ENCODE measurements around the gene NPSR1. TPM values are rescaled to one million over a fixed set of nuclear protein-coding genes. Genes with fewer than 3 reads are reported as not detected.

NPSR1 gene
- total RNA-seq, 2 donors from 2014 or later = not detected

DNA sequence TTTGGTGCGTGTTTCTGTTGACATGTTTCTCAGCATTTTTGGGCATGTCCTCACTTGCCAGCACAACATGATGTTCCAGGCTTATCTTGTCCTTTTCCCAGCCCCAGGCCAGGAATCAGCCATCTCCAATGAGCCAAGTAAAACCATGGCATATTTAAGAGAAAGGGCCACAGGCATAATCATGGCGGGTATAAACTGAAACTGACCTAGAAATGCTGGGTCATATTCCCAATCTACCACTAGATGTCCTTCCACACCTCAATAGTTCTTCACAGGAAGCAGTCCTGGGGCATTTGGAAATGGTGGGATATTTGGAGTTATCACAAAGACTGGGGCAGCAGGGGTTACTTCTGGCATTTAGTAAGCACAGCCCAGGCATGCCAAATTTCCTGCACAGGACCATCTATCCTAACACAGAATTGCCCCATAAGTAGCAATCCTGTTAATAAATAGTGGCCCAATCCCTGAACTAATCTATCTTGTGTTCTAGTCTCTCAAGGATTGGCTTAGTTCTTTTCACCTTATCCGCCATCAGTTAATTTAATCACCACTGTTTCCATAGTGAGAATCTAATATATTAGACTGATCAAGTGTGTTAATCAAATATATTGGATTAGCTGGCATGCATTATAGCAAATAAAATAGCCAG, 101.6 kb downstream of the NPSR1 start:
- no peak overlapping the region for H3K4me3 ChIP-seq
- no peaks in the 10 kb centered on the region for H3K4me1 ChIP-seq (ENCODE audit: control insufficient read depth in 1 of 2, low read depth in 2 of 2)
- no peak overlapping the region for H3K27ac ChIP-seq
- no peaks in the 10 kb centered on the region for H3K27me3 ChIP-seq (replicated peaks; ENCODE audit: insufficient read depth)
- DNase-seq (ENCODE audit: low spot score) (no peak), ATAC-seq (ENCODE audit: insufficient number of reproducible peaks, low FRiP score, low read depth) (no peak)
- H3K9me3 ChIP-seq = no peaks in the 10 kb centered on the region
- no peaks in the 10 kb centered on the region for H3K36me3 ChIP-seq
- TF ChIP-seq, protein P1, sequence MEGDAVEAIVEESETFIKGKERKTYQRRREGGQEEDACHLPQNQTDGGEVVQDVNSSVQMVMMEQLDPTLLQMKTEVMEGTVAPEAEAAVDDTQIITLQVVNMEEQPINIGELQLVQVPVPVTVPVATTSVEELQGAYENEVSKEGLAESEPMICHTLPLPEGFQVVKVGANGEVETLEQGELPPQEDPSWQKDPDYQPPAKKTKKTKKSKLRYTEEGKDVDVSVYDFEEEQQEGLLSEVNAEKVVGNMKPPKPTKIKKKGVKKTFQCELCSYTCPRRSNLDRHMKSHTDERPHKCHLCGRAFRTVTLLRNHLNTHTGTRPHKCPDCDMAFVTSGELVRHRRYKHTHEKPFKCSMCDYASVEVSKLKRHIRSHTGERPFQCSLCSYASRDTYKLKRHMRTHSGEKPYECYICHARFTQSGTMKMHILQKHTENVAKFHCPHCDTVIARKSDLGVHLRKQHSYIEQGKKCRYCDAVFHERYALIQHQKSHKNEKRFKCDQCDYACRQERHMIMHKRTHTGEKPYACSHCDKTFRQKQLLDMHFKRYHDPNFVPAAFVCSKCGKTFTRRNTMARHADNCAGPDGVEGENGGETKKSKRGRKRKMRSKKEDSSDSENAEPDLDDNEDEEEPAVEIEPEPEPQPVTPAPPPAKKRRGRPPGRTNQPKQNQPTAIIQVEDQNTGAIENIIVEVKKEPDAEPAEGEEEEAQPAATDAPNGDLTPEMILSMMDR (IDR thresholded peaks at IDR 0.05) = no peak

DNA sequence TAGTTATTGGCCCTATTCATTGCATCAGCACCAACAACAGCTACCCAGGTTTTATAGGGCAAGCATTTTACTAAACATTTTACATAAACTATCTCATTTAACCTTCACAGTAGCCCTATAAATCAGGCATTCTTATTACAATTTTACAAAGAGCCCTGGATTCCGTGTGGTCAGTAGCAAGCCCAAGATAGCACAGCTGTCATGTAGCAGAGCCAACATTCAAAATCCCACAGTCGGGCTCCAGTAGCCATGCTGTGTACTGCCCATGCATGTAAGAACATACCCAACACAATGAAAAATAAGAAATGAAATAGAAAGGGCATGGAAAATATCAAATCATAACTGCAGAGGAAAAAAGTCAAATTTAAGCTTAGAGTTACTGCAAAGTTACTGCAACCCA, 102.3 kb downstream of the NPSR1 start:
- H3K27me3 ChIP-seq (replicated peaks; ENCODE audit: insufficient read depth) = no peaks in the 10 kb centered on the region
- no peaks in the 10 kb centered on the region for H3K4me1 ChIP-seq (ENCODE audit: control insufficient read depth in 1 of 2, low read depth in 2 of 2)
- TF ChIP-seq, protein P1 (IDR thresholded peaks at IDR 0.05) = no peak
- H3K36me3 ChIP-seq = no peaks in the 10 kb centered on the region
- no peak overlapping the region for H3K27ac ChIP-seq
- no peaks in the 10 kb centered on the region for H3K9me3 ChIP-seq
- no peak overlapping the region for H3K4me3 ChIP-seq
- ATAC-seq (ENCODE audit: insufficient number of reproducible peaks, low FRiP score, low read depth) = no peak
- no peak for DNase-seq (ENCODE audit: low spot score)

DNA sequence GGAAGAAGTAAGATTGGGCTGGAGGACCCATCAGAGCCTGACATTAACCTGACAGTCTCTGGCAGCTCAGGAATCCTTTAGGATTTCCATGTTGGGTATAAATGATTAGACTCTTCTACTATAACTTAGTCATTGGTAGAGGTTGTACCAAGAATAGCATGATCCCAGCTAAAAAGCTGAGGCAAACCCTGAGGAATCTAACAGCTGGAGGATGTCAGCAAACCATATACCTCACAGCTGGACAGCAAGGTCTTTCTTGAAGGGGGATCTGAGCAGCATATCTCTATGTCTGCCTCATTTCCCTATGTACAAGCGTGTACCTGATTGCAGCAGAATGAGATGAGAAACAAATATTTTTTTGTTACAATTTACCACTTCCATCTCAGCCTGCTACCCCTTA, 103.2 kb downstream of the NPSR1 start:
- ATAC-seq (ENCODE audit: insufficient number of reproducible peaks, low FRiP score, low read depth) (no peak), DNase-seq (ENCODE audit: low spot score) (no peak)
- Histone ChIP-seq H3K27ac (no peak overlapping the region), H3K36me3 (no peaks in the 10 kb centered on the region), H3K4me3 (no peak overlapping the region), H3K27me3 (replicated peaks; ENCODE audit: insufficient read depth) (no peaks in the 10 kb centered on the region), H3K4me1 (ENCODE audit: control insufficient read depth in 1 of 2, low read depth in 2 of 2) (no peaks in the 10 kb centered on the region), H3K9me3 (no peaks in the 10 kb centered on the region)
- TF ChIP-seq, protein P1 (IDR thresholded peaks at IDR 0.05) = no peak

- DNase-seq (ENCODE audit: low spot score) = no peak
- no peak overlapping the region for H3K27ac ChIP-seq
- no peaks in the 10 kb centered on the region for H3K27me3 ChIP-seq (replicated peaks; ENCODE audit: insufficient read depth)
- no peaks in the 10 kb centered on the region for H3K9me3 ChIP-seq
- no peaks in the 10 kb centered on the region for H3K4me1 ChIP-seq (ENCODE audit: control insufficient read depth in 1 of 2, low read depth in 2 of 2)
- H3K4me3 ChIP-seq = no peak overlapping the region
- no peak for ATAC-seq (ENCODE audit: insufficient number of reproducible peaks, low FRiP score, low read depth)
- no peaks in the 10 kb centered on the region for H3K36me3 ChIP-seq
- TF ChIP-seq, protein P1 (IDR thresholded peaks at IDR 0.05) = no peak
Observed at GRCh38 chr7:34761627-34762026, 103.6 kb downstream of the NPSR1 start.

- no peak for ATAC-seq (ENCODE audit: insufficient number of reproducible peaks, low FRiP score, low read depth)
- Histone ChIP-seq H3K27ac (no peak overlapping the region), H3K36me3 (no peaks in the 10 kb centered on the region), H3K4me3 (no peak overlapping the region), H3K9me3 (no peaks in the 10 kb centered on the region), H3K4me1 (ENCODE audit: control insufficient read depth in 1 of 2, low read depth in 2 of 2) (no peaks in the 10 kb centered on the region), H3K27me3 (replicated peaks; ENCODE audit: insufficient read depth) (no peaks in the 10 kb centered on the region)
- DNase-seq (ENCODE audit: low spot score) = no peak
- TF ChIP-seq, protein P1 (IDR thresholded peaks at IDR 0.05) = no peak
Observed at GRCh38 chr7:34762764-34763163, 104.7 kb downstream of the NPSR1 start.
